SW 1271 (cell line): ENCODE data around the gene KLHL17.
"Not testable (repeated sequence)": the region's sequence is repeated elsewhere in the genome, so short reads cannot be mapped to it uniquely, and the experiment has no call there.

ENCODE experiments used
- DNase-seq, 2 experiments: peaks; one replicate each; lab custom pipeline; 2025; lab: John Stamatoyannopoulos, UW

Gene KLHL17

DNA sequence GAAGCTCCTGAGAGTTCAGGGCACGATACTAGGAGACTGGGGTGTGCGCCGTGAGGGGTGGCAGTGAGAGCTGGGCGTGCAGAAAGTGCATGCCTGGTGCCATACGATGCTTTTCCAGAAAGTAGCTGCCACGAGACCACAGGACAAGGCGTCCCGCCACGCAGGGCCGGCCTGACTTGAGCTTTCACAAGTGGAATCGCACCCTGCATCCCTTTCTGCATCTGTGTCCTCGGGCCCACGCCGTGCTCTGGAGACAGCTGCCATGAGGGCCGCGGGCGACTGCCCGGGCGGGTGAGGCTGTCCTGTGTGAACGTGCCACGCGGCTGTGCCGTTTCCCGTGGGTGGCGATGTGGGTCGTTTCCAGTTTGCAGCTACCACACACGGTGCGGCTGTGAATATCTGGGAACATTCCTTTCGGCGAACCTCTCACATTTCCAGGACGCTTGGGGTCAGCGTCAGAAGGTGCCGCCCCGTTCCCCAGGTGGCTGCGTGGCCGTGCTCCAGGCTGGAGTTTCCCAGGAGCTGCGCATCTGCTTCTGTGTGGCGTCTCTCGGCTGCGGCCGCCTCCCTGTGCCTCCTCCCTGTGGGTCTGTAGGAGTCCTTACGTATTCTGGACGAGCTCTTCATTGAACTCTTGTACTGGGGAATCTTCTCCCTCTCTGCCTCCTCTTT lies 22.5 kb downstream of the KLHL17 start:
- no peak for DNase-seq

DNA sequence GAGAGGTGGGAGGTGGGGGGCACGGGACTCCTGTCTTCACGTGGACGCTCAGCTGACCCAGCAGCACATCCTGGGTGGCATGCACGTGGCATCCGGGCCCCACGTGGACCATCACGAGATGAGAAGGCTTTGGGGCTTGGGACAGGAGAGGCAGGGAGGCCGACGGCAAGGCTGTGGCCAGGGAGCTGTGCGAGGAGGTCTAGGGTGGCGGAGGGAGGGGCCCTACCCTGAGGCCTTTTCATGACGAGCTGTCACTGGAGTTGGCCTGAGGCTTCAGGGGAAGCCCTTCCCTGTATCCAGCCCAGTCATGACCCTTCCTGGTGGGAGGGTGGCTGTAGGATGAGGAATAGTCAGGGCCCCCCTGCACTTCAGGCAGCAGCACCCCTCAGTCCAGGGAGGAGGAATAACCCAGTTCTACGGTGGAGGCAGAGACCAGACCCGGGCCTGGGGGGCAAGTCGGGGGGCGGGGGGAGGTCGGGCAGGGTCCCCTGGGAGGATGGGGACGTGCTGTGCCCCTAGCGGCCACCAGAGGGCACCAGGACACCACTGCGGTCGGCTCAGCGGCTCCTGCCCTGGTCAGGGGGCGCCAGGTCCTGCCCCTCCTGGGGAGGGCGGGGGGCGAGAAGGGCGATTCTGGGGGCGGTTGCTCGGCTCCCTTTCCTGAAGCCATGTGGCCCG lies 23.6 kb downstream of the KLHL17 start:
- DNase-seq, result peak in 1 of 2 experiments; percentile 9

DNA sequence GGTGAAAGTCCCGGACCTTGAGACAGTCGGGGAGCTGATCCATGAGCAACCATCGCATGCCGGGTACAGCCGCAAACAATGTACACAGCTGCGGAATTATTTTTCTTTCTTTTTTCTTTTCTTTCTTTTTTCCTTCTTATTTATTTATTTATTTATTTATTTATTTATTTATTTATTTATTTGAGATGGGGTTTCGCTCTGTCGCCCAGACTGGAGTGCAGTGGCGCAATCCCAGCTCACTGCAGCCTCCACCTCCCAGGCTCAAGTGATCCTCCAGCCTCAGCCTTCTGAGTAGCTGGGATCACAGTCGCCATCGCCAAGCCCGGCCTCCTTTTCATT lies 24.1 kb downstream of the KLHL17 start:
- DNase-seq, result no peak

DNA sequence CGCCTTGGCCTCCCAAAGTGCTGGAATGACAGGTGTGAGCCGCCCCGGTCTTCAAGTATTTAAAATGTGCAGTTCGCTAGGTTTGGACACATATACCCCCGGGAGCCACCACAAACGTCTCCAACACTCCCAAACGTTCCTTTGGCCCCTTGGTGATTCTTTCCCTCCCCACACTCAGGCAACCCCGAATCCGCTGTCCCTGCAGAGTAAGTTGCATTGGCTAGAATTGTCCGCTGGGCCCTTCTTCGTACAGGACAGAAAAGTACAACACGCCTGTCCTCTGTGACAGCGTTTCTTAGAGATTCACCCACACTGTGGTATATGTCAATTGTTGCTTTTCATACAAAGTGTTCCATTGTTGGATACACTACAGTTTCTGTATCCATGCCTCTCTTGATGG lies 24.7 kb downstream of the KLHL17 start:
- no peak for DNase-seq

DNA sequence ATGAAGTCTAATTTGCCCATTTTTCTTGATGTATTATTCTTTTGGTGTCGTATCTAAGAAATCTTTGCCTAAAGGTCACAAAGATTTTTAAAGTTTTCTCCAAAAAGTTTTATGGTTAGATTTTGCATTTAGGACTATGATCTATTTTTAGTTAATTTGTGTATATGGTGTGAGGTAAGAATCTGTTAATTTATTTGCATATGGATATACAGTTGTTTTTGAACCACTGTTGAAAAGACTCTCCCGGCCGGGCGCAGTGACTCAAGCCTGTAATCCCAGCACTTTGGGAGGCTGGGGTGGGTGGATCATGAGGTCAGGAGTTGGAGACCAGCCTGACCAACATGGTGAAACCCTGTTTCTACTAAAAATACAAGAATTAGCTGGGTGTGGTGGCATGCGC lies 27.7 kb downstream of the KLHL17 start:
- not testable (repeated sequence) for DNase-seq

DNA sequence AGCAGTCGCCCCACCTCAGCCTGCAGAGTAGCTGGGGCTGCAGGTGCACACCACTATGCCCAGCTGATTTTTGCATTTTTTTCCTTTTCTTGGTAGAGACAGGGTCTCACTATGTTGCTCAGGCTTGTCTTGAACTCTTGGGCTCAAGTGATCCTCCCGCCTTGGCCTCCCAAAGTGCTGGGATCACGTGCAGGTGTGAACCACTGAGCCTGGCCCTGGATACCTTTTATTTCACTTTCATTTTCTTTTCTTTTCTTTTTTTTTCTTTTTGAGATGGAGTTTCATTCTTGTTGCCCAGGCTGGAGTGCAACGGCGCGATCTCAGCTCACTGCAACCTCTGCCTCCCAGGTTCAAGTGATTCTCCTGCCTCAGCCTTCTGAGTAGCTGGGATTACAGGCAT lies 30.9 kb downstream of the KLHL17 start:
- DNase-seq, result not testable (repeated sequence)

DNA sequence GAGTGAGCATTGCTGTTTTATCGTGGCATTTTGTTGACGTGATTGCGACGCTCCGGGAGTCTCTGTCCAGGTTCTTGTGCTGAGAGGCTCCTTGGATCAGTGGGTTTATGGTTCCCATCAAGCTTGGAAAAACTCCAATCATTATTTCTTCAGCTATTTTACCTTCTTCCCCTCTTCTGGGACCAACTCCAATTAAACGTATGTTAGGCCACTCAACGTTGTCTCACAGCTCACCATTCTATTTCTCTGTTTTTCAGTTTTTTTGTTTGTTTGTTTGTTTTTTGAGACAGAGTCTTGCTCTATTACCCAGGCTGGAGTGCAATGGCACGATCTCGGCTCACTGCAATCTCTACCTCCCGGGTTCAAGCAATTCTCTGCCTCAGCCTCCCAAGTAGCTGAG lies 31.5 kb downstream of the KLHL17 start:
- no peak for DNase-seq

DNA sequence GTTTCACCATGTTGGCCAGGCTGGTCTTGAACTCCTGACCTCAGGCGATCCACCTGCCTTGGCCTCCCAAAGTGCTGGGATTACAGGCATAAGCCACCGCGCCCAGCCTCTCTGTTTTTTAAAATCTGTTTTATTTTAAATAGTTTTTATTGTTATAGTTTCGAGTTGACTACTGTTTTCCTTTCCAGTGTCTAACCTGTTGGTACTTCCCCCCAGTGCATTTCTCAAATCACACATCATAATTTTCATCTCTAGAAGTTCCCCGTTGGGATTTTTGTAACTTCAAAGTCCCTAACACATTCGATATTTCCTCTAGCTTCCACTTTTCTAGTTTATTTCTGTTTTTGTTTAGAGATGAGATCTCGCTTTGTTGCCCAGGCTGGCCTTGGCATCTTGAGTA lies 32.0 kb downstream of the KLHL17 start:
- no peak for DNase-seq

DNA sequence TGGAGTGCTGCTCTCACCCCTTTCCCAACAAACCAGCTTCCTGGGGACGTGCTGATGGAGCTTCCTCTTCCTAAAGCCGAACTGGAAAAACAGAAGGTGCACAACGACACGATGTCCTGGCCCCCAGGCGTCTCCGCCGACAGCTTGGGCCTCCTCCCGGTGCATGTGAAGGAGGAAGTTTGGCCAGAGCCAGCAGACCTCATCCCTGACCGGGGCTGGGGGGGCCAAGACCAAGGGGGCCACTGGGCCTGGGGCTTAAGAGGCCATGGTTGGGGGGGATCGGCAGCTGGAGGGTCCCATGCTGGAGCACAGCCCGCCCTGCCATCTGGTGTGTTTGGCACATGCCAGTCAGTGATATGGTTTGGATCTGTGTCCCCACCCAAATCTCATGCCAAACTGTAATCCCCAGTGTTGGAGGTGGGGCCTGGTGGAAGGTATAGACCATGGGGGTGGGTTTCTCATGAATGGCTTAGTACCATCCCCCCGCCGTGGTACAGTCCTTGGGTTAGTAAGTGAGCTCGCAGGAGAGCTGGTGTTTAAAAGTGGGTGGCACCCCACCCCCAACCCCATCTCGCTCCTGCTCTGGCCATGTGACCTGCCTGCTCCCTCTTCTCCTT lies 33.1 kb downstream of the KLHL17 start:
- no peak for DNase-seq

DNA sequence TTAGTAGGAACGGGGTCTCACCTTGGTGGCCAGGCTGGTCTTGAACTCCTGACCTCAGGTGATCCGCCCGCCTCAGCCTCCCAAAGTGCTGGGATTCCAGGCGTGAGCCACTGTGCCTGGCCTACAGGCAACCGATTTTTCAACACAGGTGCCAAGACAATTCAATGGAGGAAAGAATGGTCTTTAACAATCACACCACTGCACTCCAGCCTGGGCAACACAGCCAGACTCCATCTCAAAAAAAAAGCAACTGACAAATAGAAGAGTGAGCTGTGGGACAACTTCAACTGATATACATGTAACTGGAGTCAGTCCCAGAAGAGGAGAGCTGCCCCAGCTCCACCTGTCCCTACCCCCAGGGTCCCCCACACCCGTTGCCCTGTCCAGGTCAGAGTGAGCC lies 34.2 kb downstream of the KLHL17 start:
- not testable (repeated sequence) for DNase-seq

DNA sequence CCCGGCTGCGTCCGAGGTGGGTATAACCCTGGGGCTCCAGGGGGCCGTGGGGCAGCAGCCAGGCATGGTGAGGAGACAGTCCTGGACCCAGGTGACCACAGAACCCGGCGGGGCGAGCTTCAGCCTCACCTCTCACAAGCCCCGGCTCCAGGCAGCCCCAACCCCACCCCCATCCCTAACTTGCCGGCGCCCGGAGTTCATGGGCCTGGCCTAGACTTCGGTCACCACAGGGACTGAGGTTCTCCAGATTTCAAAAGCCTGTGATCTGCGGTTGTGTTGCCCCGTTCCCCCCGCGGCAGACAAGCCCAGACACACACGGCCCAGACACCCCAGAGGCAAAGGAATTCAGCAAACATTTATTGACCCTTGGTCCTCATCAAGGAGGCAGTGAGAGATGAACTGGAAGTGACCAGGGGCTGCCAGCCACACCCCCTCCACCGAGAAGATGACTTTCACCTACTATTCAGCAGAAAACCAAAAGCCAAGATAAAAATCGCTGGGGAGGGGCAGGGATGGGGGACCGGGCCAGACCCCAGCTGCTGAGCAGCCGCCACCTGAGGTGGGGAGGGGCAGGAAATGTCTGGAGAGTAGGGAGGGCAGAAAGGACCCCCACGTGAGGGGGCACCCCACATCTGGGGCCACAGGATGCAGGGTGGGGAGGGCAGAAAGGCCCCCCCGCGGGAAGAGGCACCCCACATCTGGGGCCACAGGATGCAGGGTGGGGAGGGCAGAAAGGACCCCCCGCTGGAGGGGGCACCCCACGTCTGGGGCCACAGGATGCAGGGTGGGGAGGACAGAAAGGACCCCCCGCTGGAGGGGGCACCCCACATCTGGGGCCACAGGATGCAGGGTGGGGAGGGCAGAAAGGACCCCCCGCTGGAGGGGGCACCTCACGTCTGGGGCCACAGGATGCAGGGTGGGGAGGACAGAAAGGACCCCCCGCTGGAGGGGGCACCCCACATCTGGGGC lies 35.6 kb downstream of the KLHL17 start:
- DNase-seq, result no peak

DNA sequence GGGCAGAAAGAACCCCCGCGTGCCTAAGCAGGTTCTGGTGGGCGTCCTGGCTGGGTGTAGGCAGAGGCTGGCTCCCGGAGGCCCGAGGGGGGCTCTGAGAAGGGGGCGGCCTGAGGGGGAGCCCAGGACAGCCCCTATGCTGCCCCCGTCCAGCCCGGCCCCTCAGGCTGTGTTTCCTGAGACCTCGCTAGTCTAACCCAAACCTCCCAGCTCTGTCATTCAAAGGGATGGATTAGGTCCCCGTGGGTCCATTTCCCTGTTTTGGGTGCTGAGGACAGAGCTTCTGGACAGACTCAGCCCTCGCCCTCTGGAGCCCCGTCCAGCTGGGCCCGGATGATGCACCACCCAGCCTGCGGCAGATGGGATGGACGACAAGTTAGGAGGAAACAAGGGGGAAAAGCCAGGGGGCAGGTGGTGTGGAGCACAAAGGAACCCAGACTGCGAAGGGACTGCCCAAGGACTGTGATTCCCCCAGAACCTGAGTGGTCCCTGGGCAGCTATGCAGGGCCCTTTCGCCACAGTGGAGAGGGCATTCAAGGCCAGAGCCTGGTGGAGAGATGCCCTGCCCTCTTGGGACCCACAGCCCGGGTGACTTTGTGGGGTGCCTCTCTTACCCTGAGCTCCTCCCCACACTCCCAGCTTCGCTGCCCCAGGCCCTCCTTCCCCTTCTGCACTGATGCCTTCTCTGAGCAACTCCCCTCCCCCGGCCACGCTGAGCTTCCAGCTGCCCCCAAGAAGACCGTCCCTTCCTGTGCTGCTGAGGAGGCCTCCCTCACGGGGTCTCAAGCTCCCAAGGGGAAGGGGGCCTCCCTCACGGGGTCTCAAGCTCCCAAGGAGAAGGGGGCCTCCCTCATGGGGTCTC lies 36.7 kb downstream of the KLHL17 start:
- no peak for DNase-seq

DNA sequence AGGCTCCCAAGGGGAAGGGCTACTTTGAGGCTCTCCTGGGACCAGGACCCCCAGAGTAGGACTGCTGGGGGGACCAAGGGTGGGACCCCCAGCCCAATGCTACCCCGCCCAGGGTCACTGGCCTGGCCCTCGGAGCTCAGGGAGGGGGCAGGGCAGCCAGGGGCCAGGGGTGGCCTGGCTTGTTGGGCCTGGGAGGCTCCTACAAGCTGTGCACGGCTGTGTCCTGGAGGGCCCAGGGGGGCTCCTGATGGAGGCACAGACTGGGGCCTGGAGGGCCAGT lies 37.3 kb downstream of the KLHL17 start:
- DNase-seq, result no peak

DNA sequence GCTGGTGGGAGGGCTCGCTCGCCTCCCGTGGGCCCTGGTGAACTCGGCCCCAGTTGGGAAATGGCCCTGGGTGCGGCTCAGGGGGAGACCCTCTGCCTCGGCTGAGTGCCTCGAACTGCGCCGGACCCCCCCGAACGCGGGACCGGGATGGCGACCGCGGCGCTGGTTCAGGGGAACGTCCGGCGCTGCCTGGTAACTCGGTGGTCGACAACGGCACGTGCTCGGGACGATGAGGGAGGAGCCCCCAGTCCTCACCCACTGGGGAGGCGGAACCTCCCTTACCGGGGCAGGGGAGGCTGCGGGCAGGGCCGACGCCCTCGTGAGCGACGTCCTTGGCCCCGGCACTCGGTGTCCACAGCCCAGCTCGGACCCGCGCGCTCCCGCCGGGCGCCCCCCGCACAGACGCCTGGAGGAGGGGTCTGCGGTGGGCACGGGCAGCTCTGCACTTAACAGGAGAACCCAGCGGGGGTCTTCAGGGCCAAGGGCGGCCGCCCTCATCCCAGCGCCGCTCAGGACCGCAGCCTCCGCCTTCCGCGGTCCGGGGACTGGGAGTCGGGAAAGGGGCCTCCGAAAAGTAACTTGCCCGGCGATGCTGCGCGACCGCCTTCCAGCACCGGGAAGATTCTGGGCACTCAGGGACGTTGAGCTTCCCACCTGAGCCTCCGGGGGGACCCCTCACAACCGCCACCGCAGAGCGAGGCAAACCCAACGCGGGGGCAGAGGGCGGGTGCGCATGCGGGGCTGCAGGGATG lies 37.8 kb downstream of the KLHL17 start:
- DNase-seq, result no peak

DNA sequence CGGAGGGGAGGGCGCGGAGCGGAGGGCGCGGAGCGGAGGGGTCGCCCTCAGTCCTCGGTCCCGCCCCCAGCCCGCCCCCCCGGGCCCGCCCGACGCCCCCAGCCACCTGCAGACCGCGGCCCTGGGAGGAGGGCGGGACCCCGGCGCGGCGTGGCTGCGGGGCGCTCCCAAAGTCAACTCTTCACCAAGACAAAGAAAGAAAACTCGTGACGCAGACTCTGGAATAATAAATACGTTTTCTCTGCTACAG lies 38.3 kb downstream of the KLHL17 start:
- no peak for DNase-seq

DNA sequence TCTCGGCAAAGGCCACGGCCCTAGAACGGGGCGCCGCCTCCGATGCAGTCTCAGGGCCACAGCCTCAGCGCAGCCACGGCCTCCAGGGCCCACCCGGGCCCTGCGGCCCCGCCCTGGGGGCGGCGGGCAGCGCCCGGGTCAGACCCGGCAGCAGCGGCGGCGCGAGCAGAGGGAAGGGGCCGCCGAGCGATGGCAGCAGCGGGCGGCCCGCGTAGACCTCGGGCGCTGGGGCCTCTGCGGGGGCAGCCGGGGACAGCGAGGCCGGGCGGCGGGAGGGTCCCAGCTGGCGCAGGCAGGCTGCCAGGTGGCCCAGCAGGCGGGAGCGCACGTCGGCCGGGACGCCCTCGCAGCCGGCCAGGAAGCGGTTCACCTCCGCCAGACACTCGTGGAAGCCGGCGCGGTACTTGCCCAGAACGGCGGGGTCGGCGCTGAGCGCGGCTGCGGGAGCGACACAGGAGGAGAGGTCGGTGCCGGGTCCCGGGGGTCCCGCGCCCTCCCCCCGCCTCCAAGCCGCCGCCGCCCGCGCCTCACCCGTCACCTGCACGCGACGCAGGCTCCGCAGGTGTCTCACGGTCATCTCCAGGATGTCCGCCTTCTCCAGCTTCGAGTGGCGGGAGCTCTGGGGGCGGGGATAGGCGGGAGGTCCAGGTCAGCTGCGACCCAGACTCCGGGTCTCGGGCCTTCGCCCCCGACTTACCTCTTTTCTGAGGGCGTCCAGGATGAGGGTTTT lies 38.8 kb downstream of the KLHL17 start:
- DNase-seq, result peak in 1 of 2 experiments; percentile 37

DNA sequence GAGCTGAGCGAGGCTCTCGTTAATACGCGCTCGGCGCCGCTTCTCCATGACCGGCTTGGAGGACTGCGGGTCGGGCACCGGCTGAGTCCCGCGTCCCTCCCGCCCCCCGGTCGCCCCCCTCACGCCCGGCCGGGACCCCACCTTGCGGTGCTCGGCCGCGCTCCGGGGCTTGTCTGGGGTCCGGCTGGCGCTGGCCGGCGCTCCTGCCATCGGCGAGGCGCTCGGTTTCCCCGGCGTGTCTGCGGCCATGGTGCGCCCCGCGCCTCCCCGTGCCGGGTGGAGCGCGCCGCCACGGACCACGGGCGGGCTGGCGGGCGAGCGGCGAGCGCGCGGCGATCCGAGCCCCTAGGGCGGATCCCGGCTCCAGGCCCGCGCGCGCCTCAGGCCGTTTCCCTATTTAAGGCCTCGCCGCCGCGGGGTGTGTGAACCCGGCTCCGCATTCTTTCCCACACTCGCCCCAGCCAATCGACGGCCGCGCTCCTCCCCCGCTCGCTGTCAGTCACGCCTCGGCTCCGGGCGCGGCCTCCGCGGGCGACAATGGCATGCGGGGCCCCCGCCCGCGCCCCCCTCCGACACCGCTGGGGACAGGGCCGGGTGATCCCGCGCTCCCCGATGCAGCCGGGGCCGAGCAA lies 39.5 kb downstream of the KLHL17 start, which contains the start of gene HES4:
HES4 (minus strand) TSS at position 373 of the 632 bp plus-strand sequence; CDS start at position 249, 124 bp downstream.
- DNase-seq, result peak; percentile 58 to 75

DNA sequence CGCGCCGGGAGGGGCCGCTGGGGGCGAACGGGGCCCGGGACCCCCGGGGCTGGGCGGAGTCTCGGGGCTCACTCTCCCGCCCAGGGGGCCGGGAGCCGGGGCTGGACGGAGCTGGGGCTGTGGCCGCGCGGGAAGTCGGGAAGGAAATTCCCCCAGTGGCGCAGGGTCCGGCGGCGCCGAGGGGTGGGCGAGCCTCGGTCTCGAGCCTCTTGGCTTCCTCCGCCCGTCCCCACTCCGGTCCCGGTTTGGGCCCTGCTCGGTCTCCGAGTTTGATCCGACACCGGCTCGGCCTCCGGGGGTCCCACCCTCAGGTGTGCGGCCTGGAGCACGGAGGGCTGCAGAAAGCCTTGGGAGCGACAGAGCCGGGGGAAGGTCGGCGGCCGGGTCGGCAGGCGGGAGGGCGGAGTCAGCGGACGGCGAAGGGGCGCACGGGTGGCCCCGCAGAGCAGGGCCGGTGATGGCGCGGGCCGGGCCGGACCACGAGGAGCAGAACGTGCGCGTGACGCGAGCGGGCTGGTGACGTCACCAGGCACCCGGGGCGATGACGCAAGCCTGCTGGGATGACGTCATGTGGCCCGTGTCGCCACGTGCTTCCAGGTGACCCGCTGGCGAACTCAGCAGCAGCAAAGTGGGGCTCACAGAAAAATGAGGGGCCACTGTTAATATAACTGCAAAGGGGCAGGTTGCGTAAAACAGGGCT lies 40.1 kb downstream of the KLHL17 start:
- peak in 1 of 2 experiments; percentile 63 for DNase-seq
